HG02981 (cell line): ENCODE results near the gene YARS1.
A peak's percentile ranks its signal among the peaks of the same experiment; 100 is the strongest.

Source experiments
- ATAC-seq: cut with Tn5 transposase; IDR thresholded peaks from one replicate; pipeline ENCODE4 v1.9.1; 2021; ENCODE audit warnings: mild to moderate bottlenecking, moderate library complexity; ENCODE audit not compliant: unreplicated experiment

The YARS1 gene

DNA sequence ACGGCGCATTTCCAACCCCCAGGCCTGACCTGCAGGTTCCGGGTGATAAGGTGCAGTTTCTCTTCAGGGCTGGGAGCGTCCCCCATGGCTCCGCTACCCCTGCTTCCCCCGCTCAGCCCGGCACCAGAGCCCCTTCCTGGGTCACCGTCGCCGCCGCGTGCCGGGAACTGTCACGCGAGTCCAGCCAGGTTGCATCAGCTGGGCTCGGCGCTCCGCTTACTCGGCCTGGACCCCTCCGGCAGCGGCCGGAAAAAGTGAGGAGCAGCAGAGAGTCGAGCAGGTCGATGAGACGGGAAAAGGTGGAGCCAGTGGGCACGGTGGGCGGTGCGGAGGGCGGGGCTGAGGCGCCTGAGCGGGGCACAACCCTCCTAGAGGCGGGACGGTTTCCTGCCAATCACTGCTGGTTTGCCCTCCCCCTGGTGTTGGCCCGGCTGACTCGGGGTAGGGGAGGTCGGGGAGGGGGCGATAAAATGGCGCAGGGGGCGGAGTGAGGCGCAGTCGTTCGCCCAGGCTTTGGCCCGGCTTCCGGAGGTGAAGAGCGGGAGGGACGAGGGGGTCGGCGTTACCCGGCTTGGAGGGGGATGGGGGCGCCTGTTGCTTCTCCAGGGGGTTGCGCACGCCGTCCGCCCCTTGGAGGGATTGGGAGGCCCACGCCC is at the start of gene YARS1, which contains the start of gene S100PBP:
Gene YARS1, minus strand, starts transcription at position 200 of the 656 bp plus-strand sequence. Its CDS starts 114 bp downstream, at position 86.
Gene S100PBP, plus strand, starts transcription at position 495 of the 656 bp plus-strand sequence. CDS start 8,447 bp downstream, outside the sequence.
- ATAC-seq = peak; percentile 87

DNA sequence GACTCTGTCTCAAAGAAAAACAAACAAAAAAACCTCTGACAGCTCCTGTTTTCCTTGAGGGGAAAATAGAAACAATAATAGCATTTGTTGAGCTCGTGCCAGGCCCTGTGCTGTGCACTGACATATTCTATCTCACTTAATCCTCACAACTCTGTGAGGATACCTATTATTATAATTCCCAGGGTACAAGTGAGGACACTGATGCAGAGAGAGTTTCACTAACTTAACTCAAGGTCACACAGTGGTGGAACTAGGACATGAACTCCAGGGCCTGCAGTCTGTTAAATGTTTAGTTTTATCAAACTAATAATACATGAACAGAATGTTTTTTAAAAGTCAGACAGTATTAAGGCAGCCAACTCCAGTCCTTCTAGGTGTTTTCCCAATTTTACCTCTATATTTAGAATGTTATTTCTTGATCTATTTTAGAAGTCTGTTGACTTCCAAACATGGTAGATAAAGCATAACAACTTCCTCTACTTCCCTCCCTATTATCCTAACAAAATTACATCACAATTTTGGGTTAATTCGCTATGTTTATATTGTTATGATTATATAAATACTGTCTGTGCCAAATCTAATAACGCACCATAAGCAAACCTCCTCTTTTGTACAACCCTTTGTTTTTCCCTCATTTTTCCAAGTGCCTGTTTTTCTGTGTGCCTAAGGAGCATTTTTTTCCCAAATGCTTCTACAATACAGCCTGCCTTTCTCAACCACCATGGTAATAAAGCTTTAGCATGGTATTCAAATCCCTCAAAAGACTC is 48.7 kb upstream of the YARS1 start:
- no peak for ATAC-seq

DNA sequence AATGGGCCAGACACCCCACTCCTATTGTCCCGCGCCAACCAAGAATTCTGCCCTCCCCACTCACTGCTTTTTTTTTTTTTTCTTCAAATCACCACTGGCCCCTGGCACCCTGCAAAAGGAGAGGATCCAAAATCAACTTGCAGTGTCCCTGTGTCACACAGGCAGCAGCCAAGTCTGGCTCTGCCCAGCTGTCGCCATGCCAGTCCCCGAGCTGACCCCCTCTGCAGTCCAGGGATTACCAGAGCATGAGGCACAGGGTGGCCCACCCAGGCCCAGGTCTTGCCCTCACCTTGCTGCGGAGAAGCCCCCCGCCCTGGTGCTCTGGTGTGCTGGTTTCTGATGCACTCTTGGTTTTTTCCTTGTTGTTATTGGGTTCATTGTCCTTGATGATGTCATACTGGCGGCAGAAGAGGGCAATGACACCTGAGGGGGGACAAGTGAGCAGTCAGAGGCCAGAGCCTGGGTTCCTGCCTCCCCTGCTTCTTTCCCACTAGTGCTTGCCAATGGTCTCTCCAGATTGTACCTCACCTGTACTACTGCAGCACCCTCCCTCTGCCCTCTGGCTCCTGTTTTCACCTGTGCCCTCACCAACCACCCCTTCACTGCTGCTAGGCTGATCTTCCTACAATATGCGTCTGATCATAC is 47.3 kb upstream of the YARS1 start:
- no peak for ATAC-seq

DNA sequence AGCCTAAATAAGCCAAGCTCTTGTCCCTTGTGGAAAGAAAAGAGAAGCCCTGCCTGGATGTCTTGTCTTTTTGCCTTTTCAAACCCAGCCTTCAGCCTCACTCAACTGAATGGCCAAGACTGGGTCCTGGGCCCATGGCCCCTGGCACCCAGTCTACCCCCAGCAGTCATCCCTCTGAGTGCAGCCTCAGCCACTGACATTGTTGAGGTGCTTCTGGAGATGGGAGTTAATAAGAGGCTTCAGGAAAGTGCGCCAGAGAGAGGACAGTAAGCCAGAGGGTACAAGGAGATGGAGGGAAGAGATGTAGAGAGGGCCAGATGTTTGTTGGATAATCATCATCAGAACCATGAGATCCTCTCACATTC is 46.7 kb upstream of the YARS1 start:
- no peak for ATAC-seq

DNA sequence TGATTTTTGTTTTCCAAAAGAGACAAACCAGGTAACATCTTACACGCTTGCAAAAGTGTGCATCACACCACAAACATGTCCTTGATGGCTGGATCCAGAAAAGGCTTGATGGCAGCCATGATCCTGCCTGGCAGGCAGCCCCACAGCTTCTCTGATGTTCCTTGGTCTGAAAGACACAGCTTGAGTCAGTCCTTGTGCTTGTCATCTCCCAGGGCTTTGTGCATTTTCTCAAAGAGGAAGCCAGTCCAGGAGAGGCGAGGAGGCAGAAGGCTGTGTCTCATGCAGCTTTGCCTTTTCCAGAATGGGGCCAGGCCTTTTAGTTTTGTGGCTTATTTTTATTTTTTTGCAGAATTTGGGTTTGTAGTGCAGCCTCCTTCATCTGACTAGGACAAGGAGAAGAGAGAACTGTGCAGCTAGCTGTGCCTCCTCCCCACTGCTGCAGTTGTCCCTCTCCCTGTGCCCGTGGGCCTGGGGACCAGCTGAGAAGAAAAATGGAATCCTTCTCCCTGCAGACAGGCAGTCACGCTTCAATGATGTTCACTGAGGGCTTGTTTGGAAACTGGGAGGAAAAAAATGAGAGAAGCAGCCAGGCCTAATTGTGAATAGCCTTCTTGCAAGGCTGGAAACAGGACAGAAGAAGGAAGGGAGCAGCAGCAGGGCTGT is 46.2 kb upstream of the YARS1 start:
- no peak for ATAC-seq

DNA sequence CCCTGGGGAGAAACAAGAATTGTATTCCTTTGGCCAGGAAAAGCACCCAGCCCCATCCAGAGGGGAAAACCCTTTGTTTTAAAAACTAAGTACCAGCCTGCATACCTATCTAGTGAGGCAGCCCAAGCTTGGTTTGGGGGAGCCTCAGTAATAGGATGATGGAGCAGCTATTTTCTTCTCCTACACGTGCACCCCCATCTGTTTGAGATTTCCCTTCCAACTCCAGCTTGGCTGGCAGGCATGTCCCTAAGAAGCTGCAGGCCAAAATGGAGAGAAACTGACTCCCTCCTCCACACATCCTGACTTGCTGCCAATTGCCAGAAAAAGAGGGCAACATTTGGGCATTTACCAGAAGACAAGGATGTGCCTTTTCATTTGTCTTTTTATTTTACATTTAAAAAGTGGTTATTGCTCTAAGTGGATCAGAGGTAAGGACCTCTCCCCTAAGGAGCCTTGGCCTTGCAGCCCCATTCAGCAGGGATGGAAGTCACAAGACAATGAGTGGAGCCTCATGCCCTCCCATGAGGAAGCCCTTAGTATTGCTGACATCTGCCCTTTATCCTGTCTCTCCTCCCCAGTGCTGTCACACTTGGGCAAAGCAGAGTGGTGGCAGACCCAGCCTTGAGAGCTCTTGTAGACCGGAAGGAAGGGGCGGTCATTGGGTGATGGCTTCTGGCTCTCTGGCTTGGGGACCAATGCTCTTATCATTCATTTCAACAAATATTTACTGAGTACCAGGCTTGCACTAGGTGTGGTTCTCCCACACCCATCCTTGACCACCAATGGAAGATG is 44.9 kb upstream of the YARS1 start:
- ATAC-seq = no peak

DNA sequence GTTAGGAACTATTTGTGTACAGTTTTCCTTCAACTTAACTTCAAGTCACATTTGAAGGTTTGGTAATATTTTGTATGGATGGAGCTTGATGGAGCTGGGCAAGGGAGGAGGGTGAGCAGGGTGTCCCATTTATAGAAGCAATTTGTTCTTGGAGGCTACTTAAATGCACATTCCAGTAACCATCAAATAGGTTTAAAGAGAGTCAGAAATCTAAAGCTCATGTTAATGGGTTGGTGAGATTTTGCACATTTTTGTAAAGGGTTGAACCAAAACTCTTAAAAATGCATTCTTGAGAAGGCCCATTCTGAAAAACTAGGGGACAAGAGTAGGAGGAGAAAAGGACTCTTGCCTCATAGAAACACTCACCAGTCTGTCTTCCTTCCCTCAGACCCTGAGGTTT is 43.4 kb upstream of the YARS1 start:
- no peak for ATAC-seq

DNA sequence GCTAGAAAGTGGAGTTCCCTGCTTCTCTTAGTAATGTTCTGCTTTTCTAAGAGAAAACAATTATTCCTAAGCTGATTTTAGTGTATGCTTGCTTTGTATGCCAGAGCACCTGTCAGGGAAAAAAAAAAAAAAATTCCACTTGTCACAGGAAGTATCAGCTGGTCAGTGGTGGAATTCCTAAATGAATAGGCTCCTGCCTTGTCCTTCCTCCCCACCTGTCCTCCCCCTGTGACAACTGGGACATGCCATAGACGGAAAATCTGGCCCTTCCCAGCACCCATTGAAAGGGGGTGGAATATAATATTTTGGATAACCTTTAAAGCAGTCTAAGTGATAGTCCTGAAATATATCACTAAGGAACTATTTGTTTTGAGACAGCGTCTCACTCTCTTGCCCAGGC is 42.8 kb upstream of the YARS1 start:
- no peak for ATAC-seq

DNA sequence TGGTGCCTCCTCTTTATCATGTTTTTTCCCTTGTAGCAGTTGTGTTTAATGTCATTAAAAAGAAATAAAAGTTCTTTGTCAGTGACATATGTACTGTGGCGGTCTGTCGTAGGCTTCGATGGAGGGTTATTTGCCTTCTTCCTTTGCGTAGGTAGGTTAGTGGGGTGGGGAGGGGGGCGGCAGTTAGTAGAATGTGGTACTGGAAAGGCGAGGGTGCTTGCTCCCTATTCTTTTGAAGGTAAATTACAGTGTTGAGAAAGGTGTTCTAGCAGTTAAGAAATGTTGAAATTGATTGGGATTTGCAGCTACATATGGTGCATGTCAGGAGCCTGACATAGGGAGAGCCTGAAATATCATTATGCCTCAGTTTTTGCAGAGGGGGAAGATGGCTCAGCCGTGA is 41.6 kb upstream of the YARS1 start:
- ATAC-seq = no peak

DNA sequence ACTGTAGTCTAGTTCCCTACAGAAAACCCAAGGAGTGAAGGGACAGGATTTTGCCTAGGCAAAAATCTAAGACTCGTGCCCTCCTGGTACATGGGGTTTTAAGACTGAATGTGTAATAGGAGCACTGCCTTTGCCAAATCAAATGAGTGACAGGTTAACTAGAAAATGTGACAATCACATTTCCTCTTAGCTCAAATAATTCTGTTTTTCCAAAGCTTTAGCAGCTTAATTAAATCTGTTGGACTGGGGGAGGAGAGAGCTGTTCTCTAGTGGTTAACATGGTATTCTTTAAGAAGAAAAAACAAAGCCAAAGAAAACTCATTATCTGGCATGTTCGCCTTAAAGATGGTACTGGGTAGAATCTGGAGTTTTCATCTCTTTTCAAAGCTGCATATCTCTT is 41.0 kb upstream of the YARS1 start:
- ATAC-seq = no peak

DNA sequence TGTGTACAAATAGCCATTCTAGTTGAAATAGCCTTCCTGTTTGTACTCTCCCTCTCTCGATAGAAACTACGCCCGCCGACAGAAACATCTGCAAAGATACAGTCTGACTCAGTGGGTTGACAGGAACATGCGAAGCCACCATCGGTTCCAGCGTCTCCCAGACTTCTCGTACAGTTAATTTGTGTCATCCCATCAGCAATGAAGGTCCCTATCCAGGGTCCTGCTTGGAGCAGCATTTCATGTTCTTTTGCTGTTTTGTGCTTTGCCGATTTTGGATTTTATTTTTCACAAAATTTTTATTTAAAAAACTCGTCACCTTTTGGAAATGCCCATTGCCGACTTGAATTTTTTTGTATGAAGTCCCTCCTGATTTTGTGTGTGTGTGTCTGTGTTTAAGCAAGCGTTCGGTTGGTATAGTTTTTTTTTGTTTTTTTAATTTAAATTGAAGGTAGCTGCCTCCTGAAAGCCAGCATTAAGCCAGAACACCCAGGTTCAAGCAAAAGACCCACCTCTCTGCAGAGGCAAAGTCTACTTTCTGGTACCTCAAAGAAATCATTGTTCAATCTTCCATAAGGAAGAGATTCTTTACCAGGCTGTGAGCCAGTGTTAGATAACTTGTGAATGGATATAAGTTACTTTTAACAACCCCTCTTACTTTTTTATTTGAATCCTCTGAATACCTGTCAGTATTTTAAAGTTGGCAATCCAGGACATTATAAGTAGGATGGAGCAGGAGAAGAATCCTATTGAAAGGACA is 38.9 kb upstream of the YARS1 start:
- ATAC-seq = no peak

DNA sequence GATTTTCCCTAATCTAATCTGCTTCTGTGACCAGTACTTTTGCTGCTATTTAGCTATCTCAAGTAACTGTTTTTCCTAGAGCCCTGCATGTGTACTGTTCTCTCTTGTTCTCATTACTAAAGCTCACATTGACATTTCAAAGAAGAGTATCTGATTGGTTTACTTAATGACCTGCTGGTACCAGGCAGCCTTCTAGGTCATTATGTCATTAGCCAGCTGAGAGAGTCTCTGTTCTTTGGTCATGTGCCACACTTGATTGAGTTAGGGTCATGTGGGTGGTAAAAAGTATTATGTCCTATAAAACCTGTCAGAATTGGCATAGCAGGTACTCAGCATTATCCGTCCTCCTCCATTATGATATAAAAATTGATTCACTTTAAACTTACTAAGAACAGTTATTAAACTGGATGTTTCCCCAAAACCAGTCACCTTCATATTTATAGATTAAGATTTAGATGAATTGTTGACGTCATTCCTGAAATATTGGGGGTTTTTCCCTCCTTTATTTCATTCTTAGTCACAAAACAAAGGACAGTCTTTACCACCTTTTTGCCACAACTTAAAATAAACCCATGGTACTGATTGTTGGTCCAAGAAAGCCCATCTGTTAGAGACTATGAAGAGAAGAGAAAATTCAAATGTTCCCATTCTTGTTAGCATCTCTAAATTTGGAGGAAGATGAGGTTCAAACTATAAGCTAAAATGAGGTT is 31.4 kb upstream of the YARS1 start:
- ATAC-seq = no peak

DNA sequence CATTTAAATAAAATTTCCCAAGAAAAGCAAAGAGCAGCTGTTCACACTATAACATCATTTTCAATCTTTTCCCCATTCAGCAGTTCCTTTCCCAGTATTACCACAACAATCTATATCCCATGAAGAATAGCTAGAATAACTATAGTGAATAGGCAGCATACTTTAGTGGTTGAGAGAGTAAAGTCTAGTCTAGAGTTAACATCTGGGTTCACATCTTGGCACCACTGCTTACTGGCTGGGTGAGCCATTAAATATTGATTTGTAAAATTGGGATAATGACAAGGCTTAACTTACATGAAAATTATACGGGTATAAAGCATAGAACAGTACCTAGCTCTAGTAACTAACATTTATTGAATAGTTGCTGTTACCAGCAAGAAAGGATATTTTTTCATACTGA is 14.7 kb upstream of the YARS1 start:
- no peak for ATAC-seq

DNA sequence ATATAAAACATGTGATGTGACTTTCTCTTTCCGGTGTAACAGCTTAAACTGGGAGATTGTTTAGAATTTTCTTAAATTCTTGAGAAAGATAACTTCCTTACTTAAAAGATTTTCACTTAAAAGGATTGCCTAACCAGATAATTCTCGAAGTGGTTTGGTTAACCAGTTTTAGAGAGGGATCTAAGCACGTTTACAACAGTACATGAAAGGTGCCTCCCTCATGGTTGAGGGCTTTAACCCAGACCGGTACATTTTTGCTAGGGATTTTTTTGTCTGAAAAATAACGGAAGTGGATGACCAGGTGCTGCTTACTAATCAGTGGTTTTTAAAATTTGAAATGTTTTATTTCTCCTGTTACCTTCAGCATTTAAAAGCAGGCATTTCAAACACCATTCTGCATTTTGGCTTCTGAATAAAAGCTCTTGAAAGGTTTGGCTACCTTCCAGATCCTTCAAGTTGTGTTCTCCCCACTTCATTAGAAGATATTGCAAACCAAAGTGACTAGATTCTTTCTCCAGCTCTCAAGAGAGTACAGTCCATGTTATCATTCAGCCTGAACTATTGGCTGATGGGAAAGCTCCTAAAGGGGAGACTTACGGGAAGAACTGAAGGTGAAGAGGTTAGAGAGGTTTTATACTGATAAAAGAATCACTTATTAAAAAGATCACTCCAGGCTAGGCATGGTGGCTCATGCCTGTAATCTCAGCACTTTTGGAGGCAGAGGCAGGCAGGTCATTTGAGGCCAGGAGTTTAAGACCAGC is 13.1 kb upstream of the YARS1 start:
- ATAC-seq = no peak

DNA sequence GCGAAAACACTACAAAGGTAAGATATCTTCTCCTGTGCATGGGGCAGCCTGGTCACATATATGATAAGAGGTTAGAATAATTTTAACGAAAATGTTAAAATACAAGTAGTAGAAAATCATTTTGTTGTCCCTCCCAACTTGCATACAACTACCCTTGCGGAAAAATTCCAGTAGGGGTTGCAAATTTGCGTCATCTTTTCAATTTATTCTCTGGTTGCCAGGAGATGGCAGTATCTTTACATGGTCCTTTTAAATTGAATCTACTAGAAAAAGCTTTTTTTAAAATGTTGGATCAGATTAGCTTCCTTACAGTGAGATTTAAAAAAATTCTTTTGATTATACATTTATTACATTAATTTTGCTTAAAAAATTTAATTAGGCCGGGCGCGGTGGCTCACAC is 11.2 kb upstream of the YARS1 start:
- ATAC-seq = no peak

DNA sequence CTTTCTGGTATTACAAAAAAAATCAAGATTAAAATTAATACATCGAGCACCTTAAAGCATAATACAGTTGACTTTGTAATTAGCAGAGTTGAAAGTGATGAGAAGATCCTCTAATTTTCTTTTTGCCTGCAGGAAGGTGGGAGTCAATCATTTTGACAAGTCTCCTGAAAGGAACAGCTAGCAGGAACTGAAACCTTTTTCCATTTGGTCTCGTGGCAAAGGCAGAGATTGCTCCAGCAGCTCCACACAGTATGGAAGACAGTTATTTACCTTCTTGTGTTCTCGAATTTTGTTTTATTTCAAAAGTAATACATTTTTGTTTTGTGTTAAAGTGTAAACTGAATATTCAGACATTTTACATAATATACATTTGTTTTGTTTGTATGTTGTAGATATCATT is 8.0 kb upstream of the YARS1 start:
- no peak for ATAC-seq

DNA sequence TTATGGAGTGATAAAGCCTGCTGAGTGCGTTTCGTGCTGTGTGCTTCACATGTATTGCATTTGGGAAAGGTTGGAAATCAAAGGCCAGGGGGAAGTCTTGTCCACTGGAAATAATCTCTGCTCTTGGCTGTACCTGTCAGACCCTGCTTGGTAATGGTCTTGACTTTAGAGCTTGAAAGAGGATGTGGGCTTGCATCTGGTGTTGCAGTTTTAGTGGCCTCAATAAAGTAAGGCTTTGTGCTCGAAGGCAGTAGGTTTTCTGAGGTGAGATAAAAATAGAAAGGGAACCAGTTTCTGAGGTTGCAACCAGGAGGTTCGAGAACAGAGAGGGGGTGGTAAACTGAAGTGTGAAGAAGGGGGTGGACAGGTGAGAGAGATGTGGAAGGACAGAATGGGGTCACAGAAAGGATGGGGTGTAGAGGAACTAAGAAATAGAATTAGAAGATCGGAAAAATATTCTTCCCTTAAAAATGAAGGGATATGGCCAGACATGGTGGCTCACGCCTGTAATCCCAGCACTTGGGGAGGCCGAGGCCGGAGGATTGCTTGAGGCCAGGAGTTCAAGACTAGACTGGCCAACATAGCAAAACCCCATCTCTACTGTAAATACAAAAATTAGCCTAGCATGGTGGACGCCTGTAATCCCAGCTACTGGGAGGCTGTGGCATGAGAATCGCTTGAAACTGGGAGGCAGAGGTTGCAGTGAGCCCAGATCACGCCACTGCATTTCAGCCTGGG is 1.8 kb upstream of the YARS1 start:
- no peak for ATAC-seq
